SJCRH30 (cell line): ENCODE data around the gene CEP78. TPM values are rescaled to one million over a fixed set of nuclear protein-coding genes. Genes with fewer than 3 reads are reported as not detected.

Experiments
- DNase-seq, 2 experiments: peaks; one replicate each; pipeline ENCODE4 v3.0.0-alpha.2; 2015 to 2020
- H3K27ac ChIP-seq: fragments of 250-450 bp; sonication (Bioruptor Pico); 2 replicates; pipeline ENCODE4 v1.5.1; 2020; ENCODE audit warnings: mild to moderate bottlenecking, moderate library complexity
- H3K27me3 ChIP-seq: fragments of 250-450 bp; sonication (Bioruptor Pico); 2 replicates; pipeline ENCODE4 v1.5.1; 2020; ENCODE audit warnings: mild to moderate bottlenecking, moderate library complexity
- H3K36me3 ChIP-seq: fragments of 250-450 bp; sonication (Bioruptor Pico); 2 replicates; pipeline ENCODE4 v1.5.1; 2020; ENCODE audit warnings: mild to moderate bottlenecking, moderate library complexity
- H3K4me1 ChIP-seq: fragments of 250-450 bp; sonication (Bioruptor Pico); 2 replicates; pipeline ENCODE4 v1.5.1; 2020; ENCODE audit warnings: mild to moderate bottlenecking, moderate library complexity
- H3K4me3 ChIP-seq: fragments of 250-450 bp; sonication (Bioruptor Pico); 2 replicates; pipeline ENCODE4 v1.5.1; 2020; ENCODE audit warnings: mild to moderate bottlenecking, moderate library complexity
- H3K9me3 ChIP-seq: fragments of 250-450 bp; sonication (Bioruptor Pico); replicated peaks from 2 replicates; pipeline ENCODE4 v1.5.1; 2020; ENCODE audit warnings: mild to moderate bottlenecking, moderate library complexity
- total RNA-seq: library from RNA; depleted of rRNA; stranded (reverse); fragments of >200 nt; shearing (Covaris generic); gene quantifications from 2 replicates; pipeline ENCODE4 v1.2.3, GENCODE V29; 2014; rRNA removed

Gene CEP78
- total RNA-seq, 1 experiment from 2014 or later: 89.2 TPM

- H3K27ac ChIP-seq: no peak overlapping the region
- peaks cover 6% of the 10 kb centered on the region for H3K4me1 ChIP-seq
- no peak overlapping the region for H3K4me3 ChIP-seq
- H3K36me3 ChIP-seq: peaks cover 56% of the 10 kb centered on the region
- no peaks in the 10 kb centered on the region for H3K27me3 ChIP-seq
- DNase-seq: no peak
- H3K9me3 ChIP-seq: no peaks in the 10 kb centered on the region
These were observed 83.5 kb downstream of the CEP78 start for GRCh38 chr9:78319197-78320029.

GRCh38 chr9:78320030-78320693, 84.3 kb downstream of the CEP78 start:
- DNase-seq: no peak
- H3K27ac ChIP-seq: no peak overlapping the region
- H3K9me3 ChIP-seq: no peaks in the 10 kb centered on the region
- peaks cover 13% of the 10 kb centered on the region for H3K4me1 ChIP-seq
- no peak overlapping the region for H3K4me3 ChIP-seq
- no peaks in the 10 kb centered on the region for H3K27me3 ChIP-seq
- peaks cover 56% of the 10 kb centered on the region for H3K36me3 ChIP-seq

GRCh38 chr9:78320875-78321496, 85.1 kb downstream of the CEP78 start:
- no peak for DNase-seq
- no peak overlapping the region for H3K27ac ChIP-seq
- peaks cover 19% of the 10 kb centered on the region for H3K4me1 ChIP-seq
- no peaks in the 10 kb centered on the region for H3K27me3 ChIP-seq
- H3K9me3 ChIP-seq: no peaks in the 10 kb centered on the region
- H3K4me3 ChIP-seq: no peak overlapping the region
- peaks cover 52% of the 10 kb centered on the region for H3K36me3 ChIP-seq

- Histone ChIP-seq H3K27ac (no peak overlapping the region), H3K36me3 (peaks cover 52% of the 10 kb centered on the region)
- no peak for DNase-seq
These were observed 85.6 kb downstream of the CEP78 start for GRCh38 chr9:78321505-78321904.

GRCh38 chr9:78324068-78324650, 88.3 kb downstream of the CEP78 start:
- Histone ChIP-seq H3K27me3 (no peaks in the 10 kb centered on the region), H3K4me1 (peaks cover 21% of the 10 kb centered on the region), H3K9me3 (no peaks in the 10 kb centered on the region), H3K36me3 (peaks cover 47% of the 10 kb centered on the region), H3K27ac (peak overlapping the region; percentile 84; the same call in 1 of the 2 replicates), H3K4me3 (no peak overlapping the region)
- no peak for DNase-seq

More at GRCh38 chr9:78321505-78321904, 85.6 kb downstream of the CEP78 start:
- Histone ChIP-seq H3K27me3 (no peaks in the 10 kb centered on the region), H3K4me3 (no peak overlapping the region), H3K4me1 (peaks cover 21% of the 10 kb centered on the region), H3K9me3 (no peaks in the 10 kb centered on the region)

GRCh38 chr9:78324682-78325081, 88.8 kb downstream of the CEP78 start:
- no peak overlapping the region for H3K4me3 ChIP-seq
- H3K4me1 ChIP-seq: peaks cover 21% of the 10 kb centered on the region
- H3K27ac ChIP-seq: peak overlapping the region; percentile 84
- peaks cover 45% of the 10 kb centered on the region for H3K36me3 ChIP-seq
- peak in 1 of 2 experiments; percentile 21 for DNase-seq
- no peaks in the 10 kb centered on the region for H3K9me3 ChIP-seq
- H3K27me3 ChIP-seq: no peaks in the 10 kb centered on the region

- peak overlapping the region; percentile 84 for H3K27ac ChIP-seq
- no peaks in the 10 kb centered on the region for H3K27me3 ChIP-seq
- H3K4me1 ChIP-seq: peaks cover 21% of the 10 kb centered on the region
- DNase-seq: peak; percentile 98 to 99
- no peaks in the 10 kb centered on the region for H3K9me3 ChIP-seq
- peak overlapping the region; percentile 31 for H3K4me3 ChIP-seq
- H3K36me3 ChIP-seq: peaks cover 43% of the 10 kb centered on the region
These were observed 89.5 kb downstream of the CEP78 start for GRCh38 chr9:78325343-78325742.

GRCh38 chr9:78325846-78326360, 90.0 kb downstream of the CEP78 start:
- Histone ChIP-seq H3K27ac (peak overlapping the region; percentile 84), H3K36me3 (peaks cover 40% of the 10 kb centered on the region), H3K4me1 (peaks cover 21% of the 10 kb centered on the region), H3K27me3 (no peaks in the 10 kb centered on the region), H3K4me3 (peak overlapping the region; percentile 31), H3K9me3 (no peaks in the 10 kb centered on the region)
- DNase-seq: peak; percentile 34 to 57

GRCh38 chr9:78326564-78326963, 90.7 kb downstream of the CEP78 start:
- Histone ChIP-seq H3K27me3 (no peaks in the 10 kb centered on the region), H3K9me3 (no peaks in the 10 kb centered on the region), H3K36me3 (peaks cover 35% of the 10 kb centered on the region), H3K4me1 (peaks cover 21% of the 10 kb centered on the region), H3K4me3 (no peak overlapping the region), H3K27ac (no peak overlapping the region)
- no peak for DNase-seq

Other genes with a start within 250 kb of the CEP78 start
- 25.6 and 28.8 TPM in 2 replicates for gene GNAQ, start 204.3 kb upstream of the CEP78 start, total RNA-seq
- gene PSAT1, start 61.0 kb downstream of the CEP78 start, total RNA-seq: 178 and 195 TPM in 2 replicates